HepG2 (cell line): ENCODE measurements around the gene MCM6.

Experiments
- ESRRA ChIP-seq: sonication (generic); formaldehyde crosslinking; IDR thresholded peaks from 2 replicates; pipeline ENCODE4 v1.5.1; 2020; ENCODE audit warnings: mild to moderate bottlenecking, low read depth, missing genetic modification reagents
- SRY ChIP-seq: sonication (generic); formaldehyde crosslinking; IDR thresholded peaks from 2 replicates; pipeline ENCODE4 v1.8.0; 2022; ENCODE audit warnings: mild to moderate bottlenecking, missing genetic modification reagents

GRCh38 chr2:135850892-135851668 lies 25.2 kb downstream of the MCM6 start:
- TF ChIP-seq ESRRA: no peak
- no peak for TF ChIP-seq SRY (CRISPR knock-in tag)
